ENCODE measurements around the gene BRWD1. TPM values are rescaled to one million over a fixed set of nuclear protein-coding genes. Genes with fewer than 3 reads are reported as not detected.

Gene BRWD1
- total RNA-seq, 1 experiment from 2014 or later = 36.0 TPM

- Mint-ChIP-seq H3K36me3 (ENCODE audit: insufficient read depth, unreplicated experiment) (no peaks in the 10 kb centered on the region), H3K27me3 (ENCODE audit: insufficient read depth, unreplicated experiment) (no peaks in the 10 kb centered on the region), H3K9me3 (ENCODE audit: unreplicated experiment) (no peaks in the 10 kb centered on the region), H3K27ac (ENCODE audit: low read depth, unreplicated experiment) (no peak overlapping the region), H3K4me1 (ENCODE audit: insufficient read depth, unreplicated experiment) (peaks cover 6% of the 10 kb centered on the region), H3K4me3 (ENCODE audit: unreplicated experiment) (no peak overlapping the region)
- intact Hi-C loops (cut with micrococcal nuclease) = no loop called here
- POLR2A ChIA-PET = interaction anchor here (0.7 kb wide), 1 partner anchor 12 kb away, joined by 4 read pairs; no protein-coding TSS in a partner anchor
- BruUV-seq (replicated peaks) = no TSS peak
- TF ChIP-seq CTCF (IDR thresholded peaks at IDR 0.05; ENCODE audit: unreplicated experiment) = no peak
- CTCF ChIA-PET = interaction anchor here (0.8 kb wide), 2 partner anchors 29 to 672 kb away, joined by 3 read pairs; no protein-coding TSS in a partner anchor
- peak; percentile 18 for DNase-seq (ENCODE audit: unreplicated experiment)
Observed at GRCh38 chr21:39156024-39156423, 157.4 kb downstream of the BRWD1 start.

- BruUV-seq (replicated peaks) = no TSS peak
- ChIA-PET POLR2A (interaction anchor here (0.7 kb wide), 1 partner anchor 13 kb away, joined by 4 read pairs; no protein-coding TSS in a partner anchor), CTCF (interaction anchor here (0.8 kb wide), 1 partner anchor 29 kb away, joined by 3 read pairs; no protein-coding TSS in a partner anchor)
- peaks cover 6% of the 10 kb centered on the region for H3K4me1 Mint-ChIP-seq (ENCODE audit: insufficient read depth, unreplicated experiment)
- intact Hi-C loops (cut with micrococcal nuclease) = no loop called here
- H3K4me3 Mint-ChIP-seq (ENCODE audit: unreplicated experiment) = no peak overlapping the region
- no peaks in the 10 kb centered on the region for H3K27me3 Mint-ChIP-seq (ENCODE audit: insufficient read depth, unreplicated experiment)
- no peak for TF ChIP-seq CTCF (IDR thresholded peaks at IDR 0.05; ENCODE audit: unreplicated experiment)
- no peak for DNase-seq (ENCODE audit: unreplicated experiment)
- no peak overlapping the region for H3K27ac Mint-ChIP-seq (ENCODE audit: low read depth, unreplicated experiment)
- H3K9me3 Mint-ChIP-seq (ENCODE audit: unreplicated experiment) = no peaks in the 10 kb centered on the region
- no peaks in the 10 kb centered on the region for H3K36me3 Mint-ChIP-seq (ENCODE audit: insufficient read depth, unreplicated experiment)
Observed at GRCh38 chr21:39155578-39155977, 157.9 kb downstream of the BRWD1 start.

DNA sequence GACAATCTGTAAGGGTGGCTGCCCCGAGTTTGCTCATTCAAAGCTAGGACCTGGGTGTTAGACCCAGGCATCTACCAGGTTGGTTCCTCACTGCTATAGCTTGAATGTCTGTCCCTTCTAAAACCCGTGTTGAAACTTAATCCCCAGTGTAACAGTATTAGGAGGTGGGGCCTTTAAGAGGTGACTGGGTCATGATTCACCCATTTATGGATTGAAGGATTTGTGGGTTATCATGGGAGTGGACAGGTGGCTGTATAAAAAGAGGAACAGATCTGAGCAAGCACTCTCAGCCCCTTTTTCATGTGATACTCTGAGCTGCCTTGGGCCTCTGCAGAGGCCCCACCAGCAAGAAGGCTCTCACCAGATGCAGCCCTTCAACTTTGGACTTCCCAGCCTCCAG is 159.6 kb downstream of the BRWD1 start:
- H3K36me3 Mint-ChIP-seq (ENCODE audit: insufficient read depth, unreplicated experiment) = no peaks in the 10 kb centered on the region
- no peak for TF ChIP-seq CTCF (IDR thresholded peaks at IDR 0.05; ENCODE audit: unreplicated experiment)
- H3K4me1 Mint-ChIP-seq (ENCODE audit: insufficient read depth, unreplicated experiment) = peaks cover 1% of the 10 kb centered on the region
- H3K9me3 Mint-ChIP-seq (ENCODE audit: unreplicated experiment) = no peaks in the 10 kb centered on the region
- peak; percentile 6 for DNase-seq (ENCODE audit: unreplicated experiment)
- H3K4me3 Mint-ChIP-seq (ENCODE audit: unreplicated experiment) = no peak overlapping the region
- H3K27ac Mint-ChIP-seq (ENCODE audit: low read depth, unreplicated experiment) = no peak overlapping the region
- H3K27me3 Mint-ChIP-seq (ENCODE audit: insufficient read depth, unreplicated experiment) = no peaks in the 10 kb centered on the region
- CTCF ChIA-PET = interaction anchor here (0.7 to 1.3 kb wide), 4 partner anchors 16 to 616 kb away, joined by 3 to 5 read pairs (median 3); no protein-coding TSS in a partner anchor
- intact Hi-C loops (cut with micrococcal nuclease) = no loop called here
- POLR2A ChIA-PET = no interaction called here
- BruUV-seq (replicated peaks) = no TSS peak

DNA sequence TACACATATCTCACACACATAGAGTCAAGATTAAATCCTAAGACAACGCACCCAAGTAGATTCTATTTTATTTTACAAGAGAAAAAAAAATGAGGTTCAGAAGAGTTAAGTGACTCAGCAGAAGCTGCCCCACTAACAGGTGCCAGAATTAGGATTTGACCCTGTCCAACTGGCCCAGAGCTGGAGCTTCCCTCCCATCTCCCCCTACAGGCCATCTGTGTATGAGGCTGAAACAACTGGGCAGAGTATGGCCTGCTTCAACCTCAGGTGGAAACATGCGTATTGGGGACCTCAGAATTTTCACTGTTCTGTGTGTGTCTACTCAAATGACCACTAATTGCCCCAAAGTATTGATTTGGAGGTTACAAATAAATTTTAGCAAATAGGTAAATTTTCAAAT is 160.1 kb downstream of the BRWD1 start:
- Mint-ChIP-seq H3K4me1 (ENCODE audit: insufficient read depth, unreplicated experiment) (no peaks in the 10 kb centered on the region), H3K4me3 (ENCODE audit: unreplicated experiment) (no peak overlapping the region), H3K36me3 (ENCODE audit: insufficient read depth, unreplicated experiment) (no peaks in the 10 kb centered on the region), H3K27me3 (ENCODE audit: insufficient read depth, unreplicated experiment) (no peaks in the 10 kb centered on the region), H3K27ac (ENCODE audit: low read depth, unreplicated experiment) (no peak overlapping the region), H3K9me3 (ENCODE audit: unreplicated experiment) (no peaks in the 10 kb centered on the region)
- intact Hi-C loops (cut with micrococcal nuclease) = no loop called here
- DNase-seq (ENCODE audit: unreplicated experiment) = peak; percentile 41
- POLR2A ChIA-PET = no interaction called here
- BruUV-seq (replicated peaks) = no TSS peak
- TF ChIP-seq CTCF (IDR thresholded peaks at IDR 0.05; ENCODE audit: unreplicated experiment) = peak; percentile 25
- CTCF ChIA-PET = interaction anchor here (0.7 to 1.3 kb wide), 4 partner anchors 16 to 616 kb away, joined by 3 to 5 read pairs (median 3); no protein-coding TSS in a partner anchor

Data from MCF 10A (cell line).